Activated CD4-positive, alpha-beta T cell treated with anti-CD3 and anti-CD28 coated beads, Interleukin-2, amount 10 ng/mL, durations not matched to agents 24 days and 14 days (primary cell): Measurements from ENCODE around the gene OR2M3. TPM values are rescaled to one million over a fixed set of nuclear protein-coding genes. Genes with fewer than 3 reads are reported as not detected.

Experiments used
- DNase-seq: peaks from one replicate; pipeline ENCODE4 v3.0.0; 2022
- H3K27ac Mint-ChIP-seq: one replicate; pipeline ENCODE4 v1.8.0; 2022; ENCODE audit warnings: mild to moderate bottlenecking, mixed read lengths
- H3K27me3 Mint-ChIP-seq: one replicate; pipeline ENCODE4 v1.8.0; 2022; ENCODE audit warnings: mixed read lengths
- H3K36me3 Mint-ChIP-seq: one replicate; pipeline ENCODE4 v1.8.0; 2022; ENCODE audit warnings: low read depth, mild to moderate bottlenecking, mixed read lengths
- H3K4me1 Mint-ChIP-seq: one replicate; pipeline ENCODE4 v1.8.0; 2021; ENCODE audit warnings: mixed read lengths
- H3K4me3 Mint-ChIP-seq: one replicate; pipeline ENCODE4 v1.8.0; 2022; ENCODE audit warnings: mild to moderate bottlenecking, moderate library complexity, mixed read lengths
- H3K9me3 Mint-ChIP-seq: one replicate; pipeline ENCODE4 v1.8.0; 2021; ENCODE audit warnings: mixed read lengths
- intact Hi-C: fragments of 100-400 bp; cut with micrococcal nuclease; formaldehyde crosslinking; loops from one replicate; pipeline ENCODE4 v1.15.1; 2023
- total RNA-seq: library from RNA; stranded (reverse); gene quantifications from 2 replicates; pipeline ENCODE4 v1.2.3, GENCODE V29; 2022

The OR2M3 gene, protein sequence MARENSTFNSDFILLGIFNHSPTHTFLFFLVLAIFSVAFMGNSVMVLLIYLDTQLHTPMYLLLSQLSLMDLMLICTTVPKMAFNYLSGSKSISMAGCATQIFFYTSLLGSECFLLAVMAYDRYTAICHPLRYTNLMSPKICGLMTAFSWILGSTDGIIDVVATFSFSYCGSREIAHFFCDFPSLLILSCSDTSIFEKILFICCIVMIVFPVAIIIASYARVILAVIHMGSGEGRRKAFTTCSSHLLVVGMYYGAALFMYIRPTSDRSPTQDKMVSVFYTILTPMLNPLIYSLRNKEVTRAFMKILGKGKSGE
- not detected in 2 replicates for total RNA-seq

DNA sequence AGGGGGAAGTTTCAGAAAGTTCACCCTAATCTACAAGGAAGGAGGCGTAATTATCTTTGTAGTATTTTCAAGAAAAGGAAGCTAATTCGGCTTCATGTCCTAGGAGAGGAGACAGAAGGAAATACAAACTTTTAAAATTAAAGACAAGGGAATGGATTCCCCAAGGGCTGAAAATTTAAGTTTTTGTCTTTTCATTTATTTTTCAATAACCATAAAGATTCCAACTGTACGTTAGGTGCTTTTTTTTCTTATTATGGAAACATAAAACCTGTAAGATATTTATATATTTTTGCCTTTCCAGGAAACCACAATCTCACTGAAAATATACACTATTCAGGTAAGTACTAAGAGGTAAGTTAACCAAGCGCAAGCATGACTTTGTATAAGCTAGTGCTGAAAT, at the start of gene OR2M3:
TSS of gene OR2M3 (plus strand) at position 301 of the 400 bp plus-strand sequence. CDS start 5,803 bp downstream, outside the sequence.
- Mint-ChIP-seq H3K4me3 (no peak within 1 kb of the TSS), H3K27me3 (no peaks in the 10 kb centered on the region), H3K36me3 (no peaks in the 10 kb centered on the region), H3K4me1 (no peaks in the 10 kb centered on the region), H3K27ac (no peak within 1 kb of the TSS), H3K9me3 (peaks cover 4% of the 10 kb centered on the region)
- DNase-seq = no peak
- intact Hi-C loops = no loop called here

DNA sequence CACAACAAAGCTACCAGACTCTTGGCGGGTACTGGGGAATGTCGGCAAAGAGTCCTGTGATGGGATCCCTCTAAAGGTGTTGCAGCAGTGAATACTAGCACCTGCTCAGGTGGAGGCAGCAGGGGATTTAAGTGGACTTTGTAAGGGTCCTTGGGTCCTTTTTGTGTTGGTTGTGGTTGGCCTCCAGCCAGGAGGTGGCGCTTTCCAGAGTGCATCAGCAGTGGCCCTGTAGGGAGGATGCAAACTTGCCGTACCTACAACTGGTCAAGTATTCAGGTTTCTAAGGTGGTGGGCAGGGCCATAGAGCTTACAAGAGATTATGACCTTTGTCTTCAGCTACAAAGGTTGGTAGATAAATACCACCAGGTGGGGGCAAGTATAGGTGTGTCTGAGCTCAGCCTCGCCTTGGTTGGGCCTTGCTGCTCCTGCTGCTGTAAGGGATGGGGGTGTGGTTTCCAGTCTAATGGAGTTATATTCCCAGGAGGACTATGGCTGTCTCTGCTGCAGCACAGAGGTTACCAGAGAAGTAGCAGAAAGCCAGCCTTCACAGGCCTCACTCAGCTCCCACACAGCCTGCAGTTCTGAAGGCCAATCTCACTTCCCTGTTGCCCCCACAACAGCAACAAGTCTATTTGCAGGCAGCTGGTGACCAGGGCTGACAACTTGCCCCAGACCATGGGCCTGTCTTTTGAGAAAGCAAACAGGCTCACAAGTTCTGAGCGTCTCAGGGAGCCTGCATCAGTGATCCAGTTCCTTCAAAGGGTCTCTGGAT, 44.8 kb upstream of the OR2M3 start:
- intact Hi-C loops = no loop called here
- Mint-ChIP-seq H3K36me3 (no peaks in the 10 kb centered on the region), H3K4me1 (no peaks in the 10 kb centered on the region), H3K4me3 (no peak overlapping the region), H3K9me3 (no peaks in the 10 kb centered on the region), H3K27me3 (no peaks in the 10 kb centered on the region), H3K27ac (no peak overlapping the region)
- no peak for DNase-seq

DNA sequence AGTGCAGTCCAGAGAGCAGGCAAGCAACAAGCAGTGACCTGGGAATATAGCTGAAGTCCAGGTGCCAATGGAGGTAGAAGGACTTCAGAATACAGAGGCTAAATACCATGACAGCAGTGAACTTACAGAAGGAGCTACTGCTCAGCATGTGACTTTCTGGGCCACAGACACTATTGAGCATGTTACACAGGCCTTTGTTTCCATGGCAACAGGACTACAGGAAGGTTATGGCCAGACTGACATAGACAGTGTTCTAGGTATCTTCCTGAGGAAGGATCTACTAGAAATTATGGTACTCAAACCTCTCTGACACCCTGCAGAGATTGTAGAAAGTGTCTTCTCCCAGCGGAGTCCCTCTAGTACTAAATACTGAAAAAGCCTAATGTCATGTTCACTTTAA, 41.1 kb upstream of the OR2M3 start:
- intact Hi-C loops = no loop called here
- Mint-ChIP-seq H3K9me3 (no peaks in the 10 kb centered on the region), H3K27ac (no peak overlapping the region), H3K4me1 (no peaks in the 10 kb centered on the region), H3K36me3 (no peaks in the 10 kb centered on the region), H3K4me3 (no peak overlapping the region), H3K27me3 (no peaks in the 10 kb centered on the region)
- no peak for DNase-seq

DNA sequence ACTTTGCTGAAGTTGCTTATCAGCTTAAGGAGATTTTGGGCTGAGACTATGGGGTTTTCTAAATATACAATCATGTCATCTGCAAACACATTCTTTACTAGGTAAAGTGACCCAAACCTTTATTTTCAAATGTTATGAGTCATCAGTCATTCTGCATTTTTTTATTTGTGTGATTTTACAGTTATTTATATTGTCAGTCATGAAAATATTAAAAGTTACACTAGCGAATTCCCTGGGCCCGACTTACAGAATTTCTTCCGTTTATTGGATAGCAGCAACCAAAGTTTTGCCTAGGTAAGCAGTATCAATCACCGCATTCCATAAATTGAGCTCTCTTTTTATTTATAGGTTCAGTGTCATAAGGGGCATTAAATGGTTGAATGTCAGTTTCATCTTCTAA, 38.3 kb upstream of the OR2M3 start:
- Mint-ChIP-seq H3K4me1 (no peaks in the 10 kb centered on the region), H3K9me3 (no peaks in the 10 kb centered on the region), H3K36me3 (no peaks in the 10 kb centered on the region), H3K27ac (no peak overlapping the region), H3K27me3 (no peaks in the 10 kb centered on the region), H3K4me3 (no peak overlapping the region)
- intact Hi-C loops = no loop called here
- DNase-seq = no peak

DNA sequence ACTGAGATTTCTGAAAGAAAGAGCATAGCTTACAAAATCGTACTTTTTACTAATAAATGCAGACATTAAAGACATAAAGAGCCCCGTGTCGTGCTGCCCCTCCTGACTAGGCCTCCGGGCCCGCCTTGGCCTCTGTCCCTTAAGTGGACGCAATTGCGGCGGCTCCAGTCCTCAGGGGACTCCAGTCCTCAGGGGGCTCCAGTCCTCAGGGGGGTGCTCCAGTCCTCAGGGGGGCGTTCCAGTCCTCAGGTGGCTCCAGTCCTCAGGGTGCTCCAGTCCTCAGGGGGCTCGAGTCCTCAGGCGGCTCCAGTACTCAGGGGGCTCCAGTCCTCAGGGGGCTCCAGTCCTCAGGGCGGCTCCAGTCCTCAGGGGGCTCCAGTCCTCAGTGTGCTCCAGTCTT, 33.0 kb upstream of the OR2M3 start:
- Mint-ChIP-seq H3K27ac (no peak overlapping the region), H3K36me3 (no peaks in the 10 kb centered on the region), H3K27me3 (no peaks in the 10 kb centered on the region), H3K9me3 (no peaks in the 10 kb centered on the region), H3K4me1 (no peaks in the 10 kb centered on the region), H3K4me3 (no peak overlapping the region)
- intact Hi-C loops = no loop called here
- DNase-seq = no peak

DNA sequence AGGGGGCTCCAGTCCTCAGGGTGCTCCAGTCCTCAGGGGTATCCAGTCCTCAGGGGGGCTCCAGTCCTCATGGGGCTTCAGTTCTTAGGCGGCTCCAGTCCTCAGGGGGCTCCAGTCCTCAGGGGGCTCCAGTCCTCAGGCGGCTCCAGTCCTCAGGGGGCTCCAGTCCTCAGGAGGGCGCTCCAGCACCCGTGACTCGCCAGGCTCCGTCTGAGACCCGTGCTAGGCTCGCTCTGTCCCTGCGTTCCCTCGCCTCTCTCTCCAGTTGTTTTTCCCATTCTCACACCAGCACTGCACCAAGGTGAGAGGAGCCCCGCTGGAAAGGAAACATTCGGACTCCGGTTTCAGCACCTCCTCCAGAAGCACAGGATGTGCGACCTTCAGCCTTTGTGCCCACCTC, 31.9 kb upstream of the OR2M3 start:
- Mint-ChIP-seq H3K27ac (no peak overlapping the region), H3K4me1 (no peaks in the 10 kb centered on the region), H3K4me3 (no peak overlapping the region), H3K27me3 (no peaks in the 10 kb centered on the region), H3K36me3 (no peaks in the 10 kb centered on the region), H3K9me3 (no peaks in the 10 kb centered on the region)
- intact Hi-C loops = no loop called here
- DNase-seq = no peak

DNA sequence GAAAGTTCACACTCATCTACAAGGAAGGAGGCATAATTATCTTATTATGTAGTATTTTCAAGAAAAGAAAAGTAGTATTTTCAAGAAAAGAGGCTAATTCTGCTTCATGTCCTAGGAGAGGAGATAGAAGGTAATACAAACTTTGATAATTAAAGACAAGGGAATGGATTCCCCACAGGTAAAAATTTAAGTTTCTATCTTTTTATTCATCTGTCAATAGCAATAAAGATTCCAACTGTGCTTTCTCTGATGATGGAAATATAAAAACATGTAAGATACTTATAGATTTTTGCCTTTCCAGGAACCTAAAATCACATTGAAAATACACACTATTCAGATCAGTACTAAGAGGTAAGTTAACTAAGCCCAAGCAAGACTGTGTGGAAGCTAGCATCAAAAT, 22.5 kb upstream of the OR2M3 start, which contains the start of gene OR2M2:
TSS of gene OR2M2 (plus strand) at position 301 of the 400 bp plus-strand sequence. CDS start 5,165 bp downstream, outside the sequence.
- no peak for DNase-seq
- H3K36me3 Mint-ChIP-seq = no peaks in the 10 kb centered on the region
- H3K4me1 Mint-ChIP-seq = no peaks in the 10 kb centered on the region
- no peaks in the 10 kb centered on the region for H3K27me3 Mint-ChIP-seq
- H3K27ac Mint-ChIP-seq = no peak within 1 kb of the TSS
- intact Hi-C loops = no loop called here
- H3K4me3 Mint-ChIP-seq = no peak within 1 kb of the TSS
- no peaks in the 10 kb centered on the region for H3K9me3 Mint-ChIP-seq

DNA sequence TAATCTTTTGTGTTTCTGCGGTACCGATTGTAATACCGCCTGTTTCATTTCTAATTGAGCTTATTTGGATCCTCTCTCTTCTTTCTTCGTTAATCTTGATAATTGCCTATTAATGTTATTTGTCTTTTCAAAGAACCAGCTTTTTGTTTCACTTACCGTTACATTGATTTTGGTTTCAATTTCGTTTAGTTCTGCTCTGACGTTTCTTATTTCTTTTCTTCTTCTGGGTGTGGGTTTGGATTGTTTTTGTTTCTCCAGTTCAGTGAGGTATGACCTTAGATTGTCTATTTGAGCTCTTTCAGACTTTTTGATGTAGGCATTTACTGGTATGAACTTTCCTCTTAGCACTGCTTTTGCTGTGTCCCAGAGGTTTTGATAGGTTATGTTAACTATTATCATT, 13.1 kb upstream of the OR2M3 start:
- intact Hi-C loops = no loop called here
- Mint-ChIP-seq H3K36me3 (no peaks in the 10 kb centered on the region), H3K4me1 (no peaks in the 10 kb centered on the region), H3K27me3 (no peaks in the 10 kb centered on the region), H3K4me3 (no peak overlapping the region), H3K27ac (no peak overlapping the region), H3K9me3 (peaks cover 3% of the 10 kb centered on the region)
- DNase-seq = no peak

DNA sequence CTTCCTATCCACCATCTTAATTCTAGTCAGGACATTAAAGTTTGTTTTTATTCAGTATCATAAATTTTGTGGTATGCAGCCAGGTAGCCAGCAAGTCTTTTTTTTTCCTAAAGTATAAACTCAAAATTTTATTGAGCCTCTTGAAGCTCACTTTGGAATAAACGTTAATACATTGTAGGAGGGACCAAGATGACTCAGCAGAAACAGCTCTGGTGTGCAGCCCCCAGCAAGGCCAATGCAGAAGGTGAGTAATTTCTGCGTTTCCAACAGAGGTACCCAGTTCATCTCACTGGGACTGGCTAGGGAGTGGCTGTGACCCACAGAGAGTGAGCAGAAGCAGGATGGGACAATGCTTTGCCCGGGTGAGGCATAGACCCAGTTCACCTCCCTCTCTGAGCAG, 9.7 kb upstream of the OR2M3 start:
- DNase-seq = no peak
- no peaks in the 10 kb centered on the region for H3K36me3 Mint-ChIP-seq
- intact Hi-C loops = no loop called here
- no peak overlapping the region for H3K27ac Mint-ChIP-seq
- H3K9me3 Mint-ChIP-seq = no peaks in the 10 kb centered on the region
- no peak overlapping the region for H3K4me3 Mint-ChIP-seq
- no peaks in the 10 kb centered on the region for H3K27me3 Mint-ChIP-seq
- no peaks in the 10 kb centered on the region for H3K4me1 Mint-ChIP-seq

DNA sequence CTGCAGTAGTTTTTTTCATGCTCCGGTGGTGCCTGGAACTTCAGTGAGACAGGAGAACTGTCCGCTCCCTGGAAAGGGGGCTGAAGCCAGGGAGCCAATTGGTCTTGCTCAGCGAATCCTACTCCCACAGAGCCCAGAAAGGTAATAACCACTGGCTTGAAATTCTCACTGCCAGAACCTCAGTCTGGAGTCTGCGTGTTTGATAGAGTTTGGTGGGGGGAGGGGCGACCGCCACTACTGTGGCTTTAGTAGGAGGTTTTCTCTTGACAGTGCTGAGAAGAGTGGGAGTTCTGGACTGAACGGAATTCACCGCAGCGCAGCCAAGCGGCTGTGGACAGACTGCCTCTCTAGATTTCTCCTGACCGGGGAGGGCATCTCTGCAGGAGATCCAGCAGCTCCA, 8.0 kb upstream of the OR2M3 start:
- no peaks in the 10 kb centered on the region for H3K4me1 Mint-ChIP-seq
- intact Hi-C loops = no loop called here
- H3K27me3 Mint-ChIP-seq = no peaks in the 10 kb centered on the region
- no peak overlapping the region for H3K4me3 Mint-ChIP-seq
- no peak for DNase-seq
- no peaks in the 10 kb centered on the region for H3K36me3 Mint-ChIP-seq
- H3K9me3 Mint-ChIP-seq = peaks cover 4% of the 10 kb centered on the region
- H3K27ac Mint-ChIP-seq = no peak overlapping the region

DNA sequence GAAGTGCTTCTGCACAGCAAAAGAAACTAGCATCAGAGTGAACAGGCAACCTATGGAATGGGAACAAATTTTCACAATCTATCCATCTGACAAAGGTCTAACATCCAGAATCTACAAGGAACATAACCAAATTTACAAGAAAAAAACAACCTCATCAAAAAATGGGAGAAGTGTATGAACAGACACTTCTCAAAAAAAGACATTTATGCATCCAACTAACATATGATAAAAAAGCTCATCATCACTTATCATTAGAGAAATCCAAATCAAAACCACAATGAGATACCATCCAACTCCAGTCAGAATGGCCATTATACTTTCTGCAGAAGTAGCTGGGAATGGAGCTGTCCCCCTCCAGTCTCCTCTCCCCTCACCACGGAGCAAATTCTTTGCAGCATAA, 2.9 kb upstream of the OR2M3 start:
- no peak for DNase-seq
- Mint-ChIP-seq H3K27me3 (no peaks in the 10 kb centered on the region), H3K4me3 (no peak overlapping the region), H3K9me3 (peaks cover 4% of the 10 kb centered on the region), H3K36me3 (no peaks in the 10 kb centered on the region), H3K4me1 (no peaks in the 10 kb centered on the region), H3K27ac (no peak overlapping the region)
- intact Hi-C loops = no loop called here

DNA sequence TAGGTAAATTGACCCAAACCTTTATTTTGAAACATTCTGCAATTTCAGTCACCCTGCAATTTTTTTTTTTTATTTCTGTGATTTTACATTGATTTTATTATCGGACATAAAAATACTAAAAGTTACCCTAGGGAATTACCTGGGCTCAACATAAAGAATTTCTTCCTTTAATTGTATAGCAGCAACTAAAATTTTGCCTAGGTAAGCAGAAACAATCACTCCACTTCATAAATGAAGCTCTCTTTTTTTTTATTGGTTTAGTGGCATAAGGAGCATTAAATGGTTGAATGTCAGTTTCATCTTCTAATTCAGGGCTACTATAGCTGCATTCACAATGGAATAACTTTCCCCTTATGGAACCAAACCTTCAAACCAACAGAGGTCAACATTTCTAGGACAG, 18.8 kb downstream of the OR2M3 start:
- Mint-ChIP-seq H3K36me3 (no peaks in the 10 kb centered on the region), H3K27me3 (no peaks in the 10 kb centered on the region), H3K4me3 (no peak overlapping the region), H3K9me3 (peaks cover 6% of the 10 kb centered on the region), H3K4me1 (no peaks in the 10 kb centered on the region), H3K27ac (no peak overlapping the region)
- intact Hi-C loops = no loop called here
- no peak for DNase-seq

DNA sequence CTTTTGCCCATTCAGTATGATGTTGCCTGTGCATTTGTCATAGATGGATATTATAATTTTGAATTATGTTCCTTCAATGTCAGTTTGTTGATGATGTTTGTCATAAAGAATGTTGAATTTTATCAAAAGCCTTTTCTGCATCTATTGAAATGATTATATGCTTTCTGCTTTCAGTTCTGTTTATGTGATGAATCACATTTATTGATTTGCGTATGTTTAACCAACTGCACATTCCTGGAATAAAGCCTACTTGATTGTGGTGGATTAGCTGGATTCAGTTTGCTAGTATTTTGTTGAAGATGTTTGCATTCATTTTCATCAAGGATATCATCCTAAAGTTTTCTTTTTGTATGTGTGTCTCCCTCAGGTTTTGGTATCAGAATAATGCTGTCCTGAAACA, 28.5 kb downstream of the OR2M3 start:
- H3K27me3 Mint-ChIP-seq = no peaks in the 10 kb centered on the region
- intact Hi-C loops = no loop called here
- no peak overlapping the region for H3K4me3 Mint-ChIP-seq
- no peak overlapping the region for H3K27ac Mint-ChIP-seq
- H3K9me3 Mint-ChIP-seq = no peaks in the 10 kb centered on the region
- H3K4me1 Mint-ChIP-seq = no peaks in the 10 kb centered on the region
- DNase-seq = no peak
- no peaks in the 10 kb centered on the region for H3K36me3 Mint-ChIP-seq

DNA sequence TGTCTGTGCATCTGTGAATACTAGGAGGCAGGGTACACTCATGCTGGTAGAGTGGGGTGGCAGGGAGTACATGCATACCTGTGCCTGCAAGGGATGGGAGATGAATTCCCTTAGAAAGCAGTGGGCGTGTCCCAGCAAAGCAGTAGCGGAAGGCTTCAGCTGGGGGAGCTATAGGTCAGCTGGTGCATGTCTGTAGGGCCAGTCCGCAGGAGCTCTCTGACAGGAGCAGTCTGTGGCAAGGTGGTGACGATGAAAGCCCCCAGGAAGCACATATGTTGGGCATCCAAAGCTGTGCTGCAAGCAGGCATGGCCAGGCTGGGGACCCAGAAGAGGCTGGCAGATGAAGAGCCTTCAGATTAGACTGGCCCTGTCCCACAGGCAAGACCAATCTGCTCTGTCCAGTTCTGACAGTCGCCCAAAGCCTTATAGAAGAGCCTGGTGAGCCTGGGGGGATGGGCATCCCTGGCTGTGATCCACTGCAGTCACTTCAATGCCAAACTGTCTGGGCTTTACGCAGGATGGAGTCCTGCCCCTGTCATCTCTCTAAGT, 32.4 kb downstream of the OR2M3 start:
- Mint-ChIP-seq H3K27ac (no peak overlapping the region), H3K27me3 (no peaks in the 10 kb centered on the region), H3K36me3 (no peaks in the 10 kb centered on the region), H3K4me1 (no peaks in the 10 kb centered on the region), H3K4me3 (no peak overlapping the region), H3K9me3 (no peaks in the 10 kb centered on the region)
- no peak for DNase-seq
- intact Hi-C loops = no loop called here
